GM18508 (cell line): ENCODE results near the gene OR6X1.

Source experiments
- ATAC-seq: cut with Tn5 transposase; IDR thresholded peaks from one replicate; pipeline ENCODE4 v1.9.1; 2021; ENCODE audit warnings: moderate number of reproducible peaks; ENCODE audit not compliant: insufficient read depth, unreplicated experiment

OR6X1 gene

GRCh38 chr11:123704341-123704740 is 50.0 kb downstream of the OR6X1 start:
- ATAC-seq = no peak
